ENCODE measurements around the gene TMPO. TPM values are rescaled to one million over a fixed set of nuclear protein-coding genes. Genes with fewer than 3 reads are reported as not detected.
"Not testable (repeated sequence)": the region's sequence is repeated elsewhere in the genome, so short reads cannot be mapped to it uniquely, and the experiment has no call there.

The TMPO gene
- total and polyA plus RNA-seq, 10 of the 15 experiments (the other 5 are each of a cell fraction or from before 2014, with no cell fraction given), result 79.8 to 246 (median 179) TPM

- H3K4me1 ChIP-seq (ENCODE audit: control insufficient read depth, insufficient read depth, low read length), result peaks cover 3% of the 10 kb centered on the region; the same call in 1 of the 2 replicates
- no peak overlapping the region for H3K4me2 ChIP-seq (ENCODE audit: control insufficient read depth, insufficient read depth)
- no peak overlapping the region for H3K4me3 ChIP-seq
- H3K9ac ChIP-seq (ENCODE audit: control insufficient read depth, insufficient read depth, low read length), result no peak overlapping the region
- SMC1A ChIA-PET (ENCODE audit: uncharacterized antibody, unreplicated experiment), result interaction anchor here (1.9 to 3.2 kb wide), 3 partner anchors 8 to 22 kb away, joined by 10 to 44 read pairs (median 11); partner anchors contain the start of gene TMPO
- FAIRE-seq, result no peak
- H3K27me3 ChIP-seq (replicated peaks in 1 of 2; ENCODE audit: control insufficient read depth in 2 of 2, insufficient read depth in 2 of 2, low read length in 1 of 2), result no peaks in the 10 kb centered on the region
- 62% methylated on average over 4 of the region's 4 CpGs for WGBS (ENCODE audit: insufficient coverage, insufficient replicate concordance, low lambda C conversion rate, missing lambda C conversion rate)
- in situ Hi-C loops (cut with MboI) (no loop called here), intact Hi-C loops (cut with micrococcal nuclease; ENCODE audit: unreplicated experiment) (no loop called here)
- RAD21 ChIA-PET (ENCODE audit: unreplicated experiment), result interaction anchor here (2.6 kb wide), 1 partner anchor 24 kb away, joined by 17 read pairs; the partner anchor contains the start of gene TMPO
- H2AFZ ChIP-seq (ENCODE audit: control insufficient read depth, low read depth, low read length), result no peak overlapping the region
- H3K27ac ChIP-seq (ENCODE audit: control insufficient read depth, insufficient read depth), result no peak overlapping the region
- BruUV-seq (replicated peaks), result no TSS peak
- no peaks in the 10 kb centered on the region for H3K79me2 ChIP-seq (ENCODE audit: control insufficient read depth, insufficient read depth, low read length)
- no peaks in the 10 kb centered on the region for H4K20me1 ChIP-seq (ENCODE audit: control insufficient read depth, insufficient read depth)
- H3K36me3 ChIP-seq (ENCODE audit: control insufficient read depth in 2 of 2, insufficient read depth in 2 of 2, low read length in 1 of 2), result no peaks in the 10 kb centered on the region
- DNase-seq (ENCODE audit: low read depth, low spot score), result no peak
- ATAC-seq, result no peak
- no peak for TF ChIP-seq ZBTB40 (IDR thresholded peaks at IDR 0.05; ENCODE audit: borderline replicate concordance)
- no peak for TF ChIP-seq NFIC (IDR thresholded peaks at IDR 0.05; ENCODE audit: low read depth, low read length)
- TF ChIP-seq CBX3 (IDR thresholded peaks at IDR 0.05; ENCODE audit: borderline replicate concordance, low read depth), result no peak
- TF ChIP-seq EZH2 (IDR thresholded peaks at IDR 0.05; ENCODE audit: borderline replicate concordance, control insufficient read depth, low read depth, low read length), result no peak
- TF ChIP-seq BHLHE40 (IDR thresholded peaks at IDR 0.05; ENCODE audit: borderline replicate concordance in 1 of 2, low read depth in 2 of 2, low read length in 1 of 2), result no peak
- TF ChIP-seq MEF2A (IDR thresholded peaks at IDR 0.05; ENCODE audit: insufficient read depth, low read depth, low read length), result no peak
- TF ChIP-seq E2F4 (IDR thresholded peaks at IDR 0.05; ENCODE audit: low read depth, low read length), result no peak
- TF ChIP-seq POLR2A (IDR thresholded peaks at IDR 0.05; ENCODE audit: low read depth, low read length), result no peak
- TF ChIP-seq SRF (IDR thresholded peaks at IDR 0.05; ENCODE audit: low read depth in 2 of 2, low read length in 2 of 2), result no peak
- TF ChIP-seq POLR2AphosphoS5 (IDR thresholded peaks at IDR 0.05; ENCODE audit: low read length), result no peak
- no peaks in the 10 kb centered on the region for H3K9me3 ChIP-seq (replicated peaks; ENCODE audit: control insufficient read depth, insufficient read depth, low read length)
- POLR2A ChIA-PET, result interaction anchor here (1.1 to 2.9 kb wide), 2 partner anchors 21 to 26 kb away, joined by 3 to 20 read pairs; partner anchors contain the start of gene TMPO
- CTCF ChIA-PET, result interaction anchor here (0.9 to 6.1 kb wide), 9 partner anchors 23 to 506 kb away, joined by 3 to 101 read pairs (median 4); partner anchors contain the start of gene TMPO
Measured at GRCh38 chr12:98492580-98493140, 22.7 kb upstream of the TMPO start.

GRCh38 chr12:98501266-98501629 is 14.1 kb upstream of the TMPO start:
- RAD21 ChIA-PET (ENCODE audit: unreplicated experiment); H3K4me1 ChIP-seq (ENCODE audit: control insufficient read depth, insufficient read depth, low read length); H3K27ac ChIP-seq (ENCODE audit: control insufficient read depth, insufficient read depth); H4K20me1 ChIP-seq (ENCODE audit: control insufficient read depth, insufficient read depth); FAIRE-seq; H2AFZ ChIP-seq (ENCODE audit: control insufficient read depth, low read depth, low read length); ATAC-seq; H3K9ac ChIP-seq (ENCODE audit: control insufficient read depth, insufficient read depth, low read length); H3K4me2 ChIP-seq (ENCODE audit: control insufficient read depth, insufficient read depth); H3K9me3 ChIP-seq (replicated peaks; ENCODE audit: control insufficient read depth, insufficient read depth, low read length); H3K4me3 ChIP-seq; in situ Hi-C loops (cut with MboI); BruUV-seq (replicated peaks); H3K79me2 ChIP-seq (ENCODE audit: control insufficient read depth, insufficient read depth, low read length); H3K27me3 ChIP-seq (replicated peaks in 1 of 2; ENCODE audit: control insufficient read depth in 2 of 2, insufficient read depth in 2 of 2, low read length in 1 of 2); DNase-seq (ENCODE audit: low read depth, low spot score); H3K36me3 ChIP-seq (ENCODE audit: control insufficient read depth in 2 of 2, insufficient read depth in 2 of 2, low read length in 1 of 2); intact Hi-C loops (cut with micrococcal nuclease; ENCODE audit: unreplicated experiment): not testable (repeated sequence)
- over 99% methylated on average over 15 of the region's 15 CpGs for whole genome bisulfite sequencing (ENCODE audit: insufficient coverage, insufficient replicate concordance, low lambda C conversion rate, missing lambda C conversion rate)
- POLR2A ChIA-PET, result interaction anchor here (1.2 kb wide), 1 partner anchor 13 kb away, joined by 3 read pairs; no protein-coding TSS in a partner anchor
- CTCF ChIA-PET, result interaction anchor here (0.6 to 1.8 kb wide), 2 partner anchors 9 to 10 kb away, joined by 4 to 20 read pairs; no protein-coding TSS in a partner anchor
- SMC1A ChIA-PET (ENCODE audit: uncharacterized antibody, unreplicated experiment), result interaction anchor here (0.6 to 2.1 kb wide), 4 partner anchors 10 to 45 kb away, joined by 3 to 11 read pairs (median 5); no protein-coding TSS in a partner anchor

Measured in GM12878 (cell line).